ENCODE data around the gene OR4M1. TPM values are rescaled to one million over a fixed set of nuclear protein-coding genes. Genes with fewer than 3 reads are reported as not detected.
A peak's percentile ranks its signal among the peaks of the same experiment; 100 is the strongest.
"Not testable (repeated sequence)": the region's sequence is repeated elsewhere in the genome, so short reads cannot be mapped to it uniquely, and the experiment has no call there.

Gene OR4M1, protein sequence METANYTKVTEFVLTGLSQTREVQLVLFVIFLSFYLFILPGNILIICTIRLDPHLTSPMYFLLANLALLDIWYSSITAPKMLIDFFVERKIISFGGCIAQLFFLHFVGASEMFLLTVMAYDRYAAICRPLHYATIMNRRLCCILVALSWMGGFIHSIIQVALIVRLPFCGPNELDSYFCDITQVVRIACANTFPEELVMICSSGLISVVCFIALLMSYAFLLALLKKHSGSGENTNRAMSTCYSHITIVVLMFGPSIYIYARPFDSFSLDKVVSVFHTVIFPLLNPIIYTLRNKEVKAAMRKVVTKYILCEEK
- not detected for total RNA-seq

DNA sequence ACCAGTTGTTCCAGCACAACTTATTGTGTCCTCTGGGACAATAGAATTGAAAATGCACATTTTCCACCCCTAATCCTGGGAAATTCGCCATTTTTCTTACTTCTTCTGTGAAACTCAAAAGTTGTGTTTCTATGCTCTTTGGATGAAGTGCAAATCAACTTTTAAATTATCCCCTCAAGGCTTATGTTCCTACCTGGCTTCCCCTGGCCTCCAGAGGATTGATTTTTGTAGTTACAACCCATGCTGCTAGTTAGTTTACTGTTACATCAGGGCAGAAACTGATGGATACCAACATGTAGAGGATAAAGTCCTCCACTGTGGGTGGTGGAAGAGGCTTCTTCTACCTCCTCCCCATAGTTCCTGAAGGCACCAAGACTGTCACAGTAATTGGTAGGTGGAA lies at the start of gene OR4M1:
Gene OR4M1 (plus strand): TSS at position 301 of the 400 bp plus-strand sequence. CDS start 6,819 bp downstream, outside the sequence.
- ATAC-seq; DNase-seq (ENCODE audit: low spot score); intact Hi-C loops (cut with DNase I): not testable (repeated sequence)

DNA sequence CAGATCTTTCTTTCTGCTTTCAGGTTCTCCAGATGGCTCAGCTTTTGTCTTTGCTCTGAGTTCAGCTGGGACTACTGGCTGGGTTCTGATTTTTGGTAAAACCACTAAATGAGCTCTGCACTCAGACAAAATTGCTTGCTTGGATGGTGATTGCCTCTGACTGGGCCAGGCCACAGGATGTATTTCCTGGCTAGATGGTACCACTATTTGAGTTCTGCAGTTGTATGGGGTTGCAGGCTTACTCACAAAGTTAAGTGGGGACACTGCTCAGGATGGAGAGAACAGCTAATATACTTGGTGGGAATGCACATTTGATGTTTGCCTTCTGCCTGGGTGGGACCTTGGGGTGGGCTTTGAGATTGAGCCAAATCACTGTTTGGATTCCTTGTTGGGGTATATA lies 43.9 kb upstream of the OR4M1 start:
- DNase-seq (ENCODE audit: low spot score) (no peak), ATAC-seq (no peak)
- intact Hi-C loops (cut with DNase I), result no loop called here

DNA sequence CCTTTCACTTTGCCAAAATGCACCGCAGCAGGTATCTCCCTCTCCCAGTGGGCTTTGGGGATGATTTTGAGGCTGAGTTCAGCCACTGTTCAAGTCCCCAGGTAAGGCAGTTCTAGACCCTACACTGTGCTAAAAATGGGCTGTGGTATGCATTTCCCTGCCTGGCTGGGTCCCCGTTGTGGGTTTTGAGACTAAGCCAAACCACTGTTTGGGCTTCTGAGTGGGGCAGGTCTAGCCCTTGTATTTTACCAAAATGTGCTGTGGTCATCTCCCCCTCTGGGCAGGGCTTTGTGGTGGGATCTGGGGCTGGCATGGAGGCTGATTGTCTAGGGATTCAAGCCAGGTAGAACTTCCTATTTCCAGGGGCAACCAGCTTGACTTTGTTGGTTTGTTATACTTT lies 43.5 kb upstream of the OR4M1 start:
- intact Hi-C loops (cut with DNase I), result no loop called here
- DNase-seq (ENCODE audit: low spot score), result no peak
- no peak for ATAC-seq

DNA sequence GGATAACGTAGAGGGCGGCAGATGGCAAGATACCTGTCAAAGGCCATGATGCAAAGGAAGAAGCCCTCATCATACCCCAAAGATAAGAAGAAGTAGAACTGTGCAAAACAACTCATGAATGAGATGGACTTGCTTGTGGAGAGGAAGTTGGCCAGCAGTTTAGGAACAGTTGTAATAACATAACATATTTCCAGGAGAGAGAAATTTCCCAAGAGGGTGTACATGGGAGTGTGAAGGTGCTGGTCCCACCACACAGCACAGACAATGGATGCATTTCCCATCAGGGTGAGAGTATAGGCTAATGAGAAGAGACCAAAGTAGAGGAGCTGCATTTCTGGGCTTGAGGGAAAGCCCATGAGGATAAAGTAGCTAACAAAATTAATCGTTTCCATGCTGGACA lies 39.4 kb upstream of the OR4M1 start:
- DNase-seq (ENCODE audit: low spot score); ATAC-seq; intact Hi-C loops (cut with DNase I): not testable (repeated sequence)

DNA sequence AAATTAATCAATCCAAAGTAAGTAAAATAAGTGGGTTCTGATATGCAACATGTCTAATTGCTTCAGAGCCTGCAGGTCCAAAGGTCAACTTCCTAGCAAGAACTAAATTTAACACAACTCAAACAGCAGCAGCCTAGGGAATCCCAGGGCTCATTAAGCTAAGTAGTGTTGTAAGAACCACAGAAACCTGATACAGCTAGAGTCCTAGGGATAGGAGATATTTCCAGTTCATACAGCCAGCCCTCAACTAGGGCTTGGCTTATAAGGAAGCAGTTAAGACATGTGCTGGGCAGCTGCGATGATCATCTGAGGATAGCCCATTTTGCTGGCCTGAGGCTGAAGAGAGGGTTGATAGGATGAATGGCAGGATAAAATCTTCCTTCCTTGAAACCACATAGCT lies 30.0 kb upstream of the OR4M1 start, which contains the start of gene OR4Q3:
Gene OR4Q3 (plus strand): TSS at position 316 of the 400 bp plus-strand sequence.
- no peak for DNase-seq (ENCODE audit: low spot score)
- ATAC-seq, result no peak
- intact Hi-C loops (cut with DNase I), result no loop called here

DNA sequence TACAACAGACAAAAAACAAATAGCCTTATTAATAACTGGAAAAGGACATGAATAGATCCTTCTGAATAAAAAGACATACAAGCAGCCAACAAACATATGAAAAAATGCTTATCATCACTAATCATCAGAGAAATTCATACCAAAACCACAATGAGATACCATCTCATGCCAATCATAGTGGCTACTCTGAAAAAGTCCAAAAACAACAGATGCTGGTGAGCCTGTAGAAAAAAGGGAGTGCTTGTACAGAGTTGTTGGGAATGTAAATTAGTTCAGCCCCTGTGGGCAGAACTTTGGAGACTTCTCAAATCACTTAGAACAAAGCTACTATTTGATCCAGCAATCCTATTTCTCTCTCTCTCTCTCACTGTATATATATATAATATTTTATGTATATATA lies 21.0 kb upstream of the OR4M1 start:
- ATAC-seq; DNase-seq (ENCODE audit: low spot score); intact Hi-C loops (cut with DNase I): not testable (repeated sequence)

DNA sequence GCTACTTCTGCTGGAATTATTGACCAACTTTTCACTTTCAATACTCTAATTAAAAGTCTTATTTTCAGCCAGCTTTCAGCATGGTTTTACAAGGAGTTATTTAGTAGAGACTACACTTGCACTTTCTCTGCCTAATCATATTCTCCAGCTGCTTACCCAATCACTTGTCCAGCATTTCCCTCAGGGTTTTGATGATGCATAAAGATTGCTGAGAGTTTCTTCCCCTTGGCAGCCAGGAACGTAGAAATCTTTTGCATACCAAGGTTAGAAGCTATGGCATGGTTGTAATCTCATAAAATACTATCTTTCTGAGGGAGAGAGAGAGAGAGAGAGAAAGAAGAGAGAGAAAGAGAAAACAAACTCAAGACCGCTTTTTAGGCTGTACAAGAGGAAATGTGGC lies 19.1 kb upstream of the OR4M1 start:
- no peak for DNase-seq (ENCODE audit: low spot score)
- intact Hi-C loops (cut with DNase I), result no loop called here
- no peak for ATAC-seq

DNA sequence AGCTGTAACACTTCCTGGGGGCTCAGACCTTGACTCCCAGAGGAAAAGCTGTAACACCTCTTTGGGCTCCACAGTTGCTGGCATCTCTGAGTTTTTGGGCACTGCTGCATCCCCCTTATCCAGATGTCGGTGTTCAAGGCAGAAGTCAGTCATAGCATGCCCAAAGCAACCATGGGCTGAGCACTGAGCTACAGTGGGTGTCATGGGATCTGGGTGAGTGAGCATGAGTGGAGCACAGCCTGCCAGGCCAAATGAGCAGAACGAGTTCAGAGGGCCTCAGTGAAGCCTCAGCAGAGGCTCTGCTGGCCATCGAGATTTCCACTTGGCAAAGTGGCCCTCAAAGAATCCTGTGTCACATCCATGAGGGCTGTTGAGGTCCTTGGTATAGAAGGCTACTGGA lies 1.8 kb upstream of the OR4M1 start:
- intact Hi-C loops (cut with DNase I); DNase-seq (ENCODE audit: low spot score); ATAC-seq: not testable (repeated sequence)

DNA sequence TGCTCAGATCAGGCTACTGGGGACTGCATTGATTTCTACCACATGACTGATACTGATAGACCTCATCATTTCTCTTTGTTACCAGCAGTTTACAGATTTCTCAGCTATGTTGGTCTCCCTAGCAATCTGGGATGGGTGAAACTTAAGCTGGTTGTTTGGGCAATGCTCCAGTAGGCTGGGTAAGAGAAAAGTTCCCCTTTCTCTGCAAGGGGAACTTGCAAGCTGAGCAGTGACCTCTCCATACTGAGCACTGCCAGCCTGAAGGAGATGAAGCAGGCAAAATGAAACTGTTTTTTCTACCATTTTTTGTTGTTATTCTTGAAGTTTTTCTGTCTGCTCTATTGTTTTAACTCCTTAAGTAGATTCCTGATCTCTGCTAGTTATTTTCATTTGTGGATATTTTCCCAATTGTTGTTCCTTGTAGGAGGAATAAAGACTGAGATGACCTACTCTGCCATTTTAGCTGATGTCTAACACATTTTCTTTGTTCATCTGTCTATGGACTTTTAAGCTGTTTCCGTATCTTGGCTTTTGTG lies 1.3 kb upstream of the OR4M1 start:
- intact Hi-C loops (cut with DNase I), result no loop called here
- no peak for DNase-seq (ENCODE audit: low spot score)
- ATAC-seq, result peak; percentile 78

DNA sequence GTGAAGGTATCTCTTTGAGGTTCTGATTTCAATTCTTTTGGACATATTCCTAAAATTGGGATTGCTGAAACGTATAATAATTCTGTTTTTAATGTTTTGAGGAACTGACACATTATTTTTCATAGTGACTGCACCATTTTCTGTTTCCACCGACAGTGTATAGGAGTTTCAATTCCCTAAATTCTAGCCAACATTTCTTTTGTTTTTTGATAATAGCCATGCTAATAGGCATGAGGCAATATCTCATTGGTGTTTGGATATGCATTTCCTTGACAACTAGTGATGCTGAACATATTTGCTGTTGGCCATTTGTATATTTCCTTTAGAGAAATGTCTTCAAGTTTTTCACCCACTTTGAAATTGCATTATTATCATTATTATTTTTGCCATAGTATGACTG lies 850 bp upstream of the OR4M1 start:
- DNase-seq (ENCODE audit: low spot score); intact Hi-C loops (cut with DNase I): not testable (repeated sequence)
- ATAC-seq, result peak; percentile 76

DNA sequence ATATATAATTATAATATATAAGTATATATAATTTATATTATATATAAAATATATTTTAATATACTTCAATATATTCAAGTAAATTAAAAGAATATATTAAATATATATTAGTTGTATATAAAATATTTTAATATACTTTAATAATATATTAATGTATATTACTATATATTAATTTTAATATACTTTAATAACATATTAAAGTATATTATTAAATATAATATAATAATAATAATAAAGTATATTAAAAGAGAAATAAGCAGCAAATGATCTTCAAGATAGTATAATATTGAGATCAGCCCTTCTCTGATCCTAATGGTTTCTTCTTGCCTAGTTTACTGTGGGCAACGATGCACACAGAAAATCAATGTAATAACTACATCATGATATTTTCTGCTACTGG lies 2.3 kb downstream of the OR4M1 start:
- intact Hi-C loops (cut with DNase I), result no loop called here
- ATAC-seq (no peak), DNase-seq (ENCODE audit: low spot score) (no peak)

DNA sequence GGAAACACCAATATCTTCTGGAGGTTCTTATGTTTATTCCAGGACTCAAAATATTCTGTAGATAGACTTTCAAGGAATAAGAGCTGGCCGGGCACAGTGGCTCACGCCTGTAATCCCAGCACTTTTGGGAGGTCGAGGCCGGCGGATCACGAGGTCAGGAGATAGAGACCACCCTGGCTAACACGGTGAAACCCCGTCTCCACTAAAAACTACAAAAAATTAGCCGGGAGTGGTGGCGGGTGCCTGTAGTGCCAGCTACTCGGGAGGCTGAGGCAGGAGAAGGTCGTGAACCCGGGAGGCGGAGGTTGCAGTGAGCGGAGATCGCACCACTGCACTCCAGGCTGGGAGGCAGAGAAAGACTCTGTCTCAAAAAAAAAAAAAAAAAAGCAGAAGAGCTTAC lies 12.5 kb downstream of the OR4M1 start:
- ATAC-seq; DNase-seq (ENCODE audit: low spot score); intact Hi-C loops (cut with DNase I): not testable (repeated sequence)

DNA sequence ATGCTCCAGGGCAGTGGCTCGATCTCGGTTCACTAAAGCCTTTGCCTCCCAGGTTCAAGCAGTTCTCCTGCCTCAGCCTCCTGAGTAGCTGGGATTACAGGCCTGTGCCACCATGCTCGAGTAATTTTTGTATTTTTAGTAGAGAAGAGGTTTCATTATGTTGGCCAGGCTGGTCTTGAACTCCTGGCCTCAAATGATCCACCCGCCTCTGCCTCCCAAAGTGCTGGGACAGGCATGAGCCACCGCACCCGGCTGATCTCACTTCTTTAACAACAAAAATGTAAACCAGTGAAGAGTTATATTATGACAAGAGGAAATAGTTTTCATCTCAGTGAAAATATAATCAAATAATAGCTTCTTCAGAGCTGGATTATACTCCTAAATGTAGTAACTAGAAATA lies 14.0 kb downstream of the OR4M1 start:
- ATAC-seq; intact Hi-C loops (cut with DNase I); DNase-seq (ENCODE audit: low spot score): not testable (repeated sequence)

DNA sequence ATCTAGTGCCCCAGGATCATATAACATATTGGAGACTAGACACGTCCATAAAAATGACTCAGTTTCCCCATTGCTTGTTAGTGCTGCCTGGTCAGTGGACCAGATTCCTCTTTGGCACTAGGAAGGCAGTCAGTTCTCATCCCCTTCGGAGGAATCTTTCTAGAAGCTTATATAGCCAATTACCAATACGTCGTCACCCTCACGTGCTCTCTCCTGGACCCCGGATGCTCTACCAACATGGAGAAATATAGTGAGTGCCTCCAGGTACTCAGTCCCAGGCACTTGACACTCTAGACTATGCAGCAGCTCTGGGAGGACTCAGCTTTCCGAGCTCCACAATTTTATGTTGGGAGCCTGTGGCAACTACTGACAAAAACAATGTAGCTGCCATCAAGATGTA lies 14.8 kb downstream of the OR4M1 start:
- DNase-seq (ENCODE audit: low spot score); ATAC-seq: not testable (repeated sequence)

DNA sequence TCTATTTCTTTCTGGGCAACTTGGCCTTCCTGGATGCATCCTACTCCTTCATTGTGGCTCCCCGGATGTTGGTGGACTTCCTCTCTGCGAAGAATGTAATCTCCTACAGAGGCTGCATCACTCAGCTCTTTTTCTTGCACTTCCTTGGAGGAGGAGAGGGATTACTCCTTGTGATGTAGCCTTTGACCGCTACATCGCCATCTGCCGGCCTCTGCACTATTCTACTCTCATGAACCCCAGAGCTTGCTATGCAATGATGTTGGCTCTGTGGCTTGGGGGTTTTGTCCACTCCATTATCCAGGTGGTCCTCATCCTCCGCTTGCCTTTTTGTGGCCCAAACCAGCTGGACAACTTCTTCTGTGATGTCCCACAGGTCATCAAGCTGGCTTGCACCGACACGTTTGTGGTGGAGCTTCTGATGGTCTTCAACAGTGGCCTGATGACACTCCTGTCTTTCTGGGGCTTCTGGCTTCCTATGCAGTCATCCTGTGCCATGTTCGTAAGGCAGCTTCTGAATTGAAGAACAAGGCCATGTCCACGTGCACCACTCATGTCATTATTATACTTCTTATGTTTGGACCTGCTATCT lies 23.3 kb downstream of the OR4M1 start:
- ATAC-seq; intact Hi-C loops (cut with DNase I); DNase-seq (ENCODE audit: low spot score): not testable (repeated sequence)

More for the DNA sequence above, 14.8 kb downstream of the OR4M1 start:
- intact Hi-C loops (cut with DNase I), result not testable (repeated sequence)

DNA sequence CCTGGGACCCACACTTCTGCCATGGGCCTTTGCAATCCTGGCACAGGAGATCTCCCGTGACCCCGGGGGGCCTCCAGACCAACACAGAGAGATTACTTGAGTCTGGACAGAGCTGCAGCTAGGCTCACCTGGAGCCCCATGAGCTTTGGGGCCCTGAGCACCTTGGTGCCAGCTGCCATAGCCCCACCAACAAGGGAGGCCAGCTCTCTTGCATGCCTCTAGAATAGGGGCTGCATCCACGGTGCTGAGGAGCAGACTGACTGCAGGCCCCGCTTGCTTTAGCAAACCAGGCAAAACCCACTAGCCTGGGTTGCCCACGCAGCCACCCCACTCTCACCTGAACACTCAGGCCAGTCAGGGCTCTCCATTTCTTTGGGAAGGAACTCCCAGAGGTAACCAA lies 26.6 kb downstream of the OR4M1 start:
- intact Hi-C loops (cut with DNase I), result no loop called here
- DNase-seq (ENCODE audit: low spot score) (no peak), ATAC-seq (no peak)

DNA sequence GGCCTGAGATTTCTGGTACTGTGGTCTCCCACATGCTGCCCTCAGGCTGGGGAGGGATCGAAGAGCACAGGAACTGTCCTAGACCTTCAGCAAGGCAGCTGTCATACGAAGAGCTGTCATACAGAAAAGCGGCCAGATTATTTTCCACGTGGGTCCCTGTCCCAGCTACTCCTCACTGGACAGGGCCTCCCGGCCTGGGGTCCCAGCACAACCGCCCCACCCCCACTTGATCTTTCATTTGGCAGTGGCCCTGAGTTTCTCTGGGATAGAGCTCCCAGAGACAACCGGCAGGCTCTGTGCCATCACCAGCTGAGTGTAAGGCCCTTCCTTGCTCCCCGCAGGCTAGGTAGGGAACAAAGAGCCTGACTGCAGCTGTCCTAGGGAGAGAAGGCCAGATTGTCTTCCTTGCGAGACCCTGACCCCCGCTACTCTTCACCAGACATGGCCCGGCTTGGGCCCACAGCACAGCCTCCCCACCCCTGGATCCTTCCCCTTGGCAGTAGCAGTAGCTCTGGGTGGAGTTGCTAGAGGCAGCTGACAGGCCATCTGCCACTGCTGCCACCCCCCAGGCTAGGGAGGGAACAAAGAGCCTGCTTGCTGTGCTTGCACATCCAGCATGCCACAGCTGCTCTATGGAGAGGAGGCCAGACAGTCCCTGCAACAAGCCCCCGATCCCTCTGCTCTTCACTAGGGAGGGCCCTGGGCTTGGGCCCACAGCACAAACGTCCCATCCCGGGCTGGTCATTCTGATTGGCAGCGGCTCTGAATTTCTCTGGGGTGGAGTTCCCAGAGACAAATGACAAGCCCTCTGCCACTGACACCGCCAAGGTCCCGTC lies 27.2 kb downstream of the OR4M1 start:
- intact Hi-C loops (cut with DNase I), result no loop called here
- ATAC-seq (peak; percentile 32), DNase-seq (ENCODE audit: low spot score) (no peak)

DNA sequence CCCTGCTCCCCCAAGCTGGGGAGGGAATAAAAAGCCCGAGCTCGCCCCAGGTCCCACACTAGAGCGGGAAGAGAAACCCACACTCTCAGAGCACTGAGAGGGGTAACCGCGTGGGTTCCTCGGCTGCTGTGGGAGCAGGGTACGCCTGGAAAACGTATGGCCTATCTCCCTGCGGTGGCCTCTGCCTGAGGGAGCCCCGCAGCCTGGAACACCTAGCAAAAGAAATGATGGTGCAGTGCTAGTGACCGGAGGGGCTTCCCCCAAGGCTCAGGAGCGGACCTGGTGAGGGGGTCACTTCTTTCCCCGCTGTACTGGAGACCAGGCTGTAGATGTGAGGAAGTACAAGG lies 27.8 kb downstream of the OR4M1 start:
- intact Hi-C loops (cut with DNase I), result no loop called here
- ATAC-seq (no peak), DNase-seq (ENCODE audit: low spot score) (no peak)

DNA sequence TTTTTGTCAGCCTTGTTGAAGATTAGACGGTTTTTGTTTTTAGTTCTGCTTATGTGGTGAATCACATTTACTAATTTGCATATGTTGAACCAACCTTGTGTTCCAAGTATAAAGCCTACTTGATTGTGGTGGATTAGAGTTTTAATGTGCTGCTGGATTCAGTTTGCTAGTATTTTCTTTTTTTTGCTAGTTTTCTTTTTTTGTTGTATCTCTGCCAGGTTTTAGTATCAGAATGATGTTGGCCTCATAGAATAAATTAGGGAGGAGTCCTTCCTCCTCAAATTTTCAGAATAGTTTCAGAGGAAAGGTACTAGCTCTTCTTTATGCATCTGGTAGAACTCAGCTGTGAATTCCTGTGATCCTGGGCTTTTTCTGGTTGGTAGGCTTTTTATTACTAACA lies 30.2 kb downstream of the OR4M1 start, which contains the start of gene OR4N2:
Gene OR4N2 (plus strand): TSS at position 301 of the 400 bp plus-strand sequence. CDS start 23,679 bp downstream, outside the sequence.
- ATAC-seq; DNase-seq (ENCODE audit: low spot score); intact Hi-C loops (cut with DNase I): not testable (repeated sequence)

Measured in sciatic nerve (tissue), 2 donors.